Common myeloid progenitor, CD34-positive (primary cell): ENCODE results near the gene MPRIP.

Experiments
- CTCF ChIA-PET: fragments of 350-600 bp; sonication (Branson Sonifier 250); formaldehyde crosslinking; loops from one replicate; lab custom pipeline; 2021; ENCODE audit warnings: antibody characterized with exemption; lab: Charles Lee
- POLR2A ChIA-PET: fragments of 350-600 bp; sonication (Branson Sonifier 250); formaldehyde crosslinking; loops from one replicate; lab custom pipeline; 2021; ENCODE audit warnings: antibody characterized with exemption; lab: Charles Lee
- DNase-seq, 3 donors: peaks; one replicate each; pipeline versions ENCODE4 v3.0.0 to v3.0.0-alpha.2; 2013
- H3K27ac ChIP-seq, 2 experiments: 1 replicate in 1 of 2; 2 replicates in 1 of 2; pipeline ENCODE4 v1.7.0; 2013; ENCODE audit warnings: inconsistent platforms in 2 of 2, low read length in 2 of 2, mild to moderate bottlenecking in 2 of 2, low read depth in 1 of 2, moderate library complexity in 1 of 2; ENCODE audit not compliant: severe bottlenecking in 2 of 2, insufficient read depth in 1 of 2, poor library complexity in 1 of 2
- H3K27me3 ChIP-seq, 5 experiments: replicated peaks in 2 of 5; 1 replicate in 3 of 5; 2 replicates in 2 of 5; pipeline versions ENCODE4 v1.6.1 to v1.7.0; 2013; ENCODE audit warnings: low read length in 4 of 5, mild to moderate bottlenecking in 2 of 5, moderate library complexity in 2 of 5, inconsistent platforms in 1 of 5; ENCODE audit not compliant: insufficient read depth in 5 of 5, control insufficient read depth in 4 of 5
- H3K36me3 ChIP-seq, 4 experiments: 1 replicate in 2 of 4; 2 replicates in 2 of 4; pipeline versions ENCODE4 v1.6.1 to v1.7.0; 2013; ENCODE audit warnings: low read length in 3 of 4, control low read depth in 1 of 4, mild to moderate bottlenecking in 1 of 4; ENCODE audit not compliant: control insufficient read depth in 4 of 4, insufficient read depth in 4 of 4
- H3K4me1 ChIP-seq, 4 experiments: 1 replicate in 3 of 4; 2 replicates in 1 of 4; pipeline versions ENCODE4 v1.6.1 to v1.7.1; 2013; ENCODE audit warnings: low read length in 3 of 4, mild to moderate bottlenecking in 3 of 4, control low read depth in 1 of 4, inconsistent platforms in 1 of 4, moderate library complexity in 1 of 4; ENCODE audit not compliant: control insufficient read depth in 4 of 4, insufficient read depth in 4 of 4; ENCODE audit errors: control extremely low read depth in 1 of 4
- H3K4me3 ChIP-seq, 7 experiments: 1 replicate in 4 of 7; 2 replicates in 3 of 7; pipeline versions ENCODE4 v1.5.1 to v1.7.0; 2013; ENCODE audit warnings: mild to moderate bottlenecking in 7 of 7, low read length in 6 of 7, moderate library complexity in 6 of 7, inconsistent platforms in 2 of 7, low read depth in 2 of 7, control low read depth in 1 of 7; ENCODE audit not compliant: insufficient read depth in 4 of 7, control insufficient read depth in 1 of 7; ENCODE audit errors: extremely low read depth in 1 of 7
- H3K9me3 ChIP-seq, 5 experiments: 1 replicate in 4 of 5; 2 replicates in 1 of 5; pipeline versions ENCODE4 v1.6.1 to v1.7.1; 2013; ENCODE audit warnings: low read length in 4 of 5, mild to moderate bottlenecking in 2 of 5, inconsistent platforms in 1 of 5, low read depth in 1 of 5, moderate library complexity in 1 of 5; ENCODE audit not compliant: control insufficient read depth in 4 of 5, insufficient read depth in 2 of 5; ENCODE audit errors: control extremely low read depth in 1 of 5
- WGBS: methylation state at CpG from one replicate; pipeline ENCODE4 v1.1.5; 2013; ENCODE audit not compliant: insufficient coverage; 5-methylcytosine and 5-hydroxymethylcytosine counted together

The MPRIP gene

GRCh38 chr17:17075125-17075781, 33.0 kb downstream of the MPRIP start:
- CTCF ChIA-PET, result interaction anchor here (1.4 kb wide), 1 partner anchor 22 kb away, joined by 4 read pairs; no protein-coding TSS in a partner anchor
- Histone ChIP-seq H3K9me3 (peaks cover 0 to under 1% (median 0%) of the 10 kb centered on the region in 5 experiments), H3K4me3 (no peak overlapping the region), H3K27ac (no peak overlapping the region), H3K4me1 (peaks cover 0 to 20% (median 0%) of the 10 kb centered on the region in 4 experiments), H3K36me3 (peaks cover 15 to 69% (median 47%) of the 10 kb centered on the region in 4 experiments), H3K27me3 (no peaks in the 10 kb centered on the region)
- POLR2A ChIA-PET, result no interaction called here
- 88% methylated on average over 10 of the region's 11 CpGs for WGBS
- no peak for DNase-seq

- ChIA-PET POLR2A (no interaction called here), CTCF (interaction anchor here (1.3 to 1.4 kb wide), 2 partner anchors 11 to 23 kb away, joined by 4 read pairs; no protein-coding TSS in a partner anchor)
- peaks cover 0 to 20% (median 0%) of the 10 kb centered on the region in 4 experiments for H3K4me1 ChIP-seq
- 100% methylated on average over 5 of the region's 5 CpGs for WGBS
- no peak overlapping the region for H3K4me3 ChIP-seq
- no peak for DNase-seq
- H3K27ac ChIP-seq, result peak overlapping the region in 1 of 2 experiments; percentile 1
- peaks cover 15 to 65% (median 51%) of the 10 kb centered on the region in 4 experiments for H3K36me3 ChIP-seq
- H3K9me3 ChIP-seq, result no peaks in the 10 kb centered on the region
- H3K27me3 ChIP-seq, result no peaks in the 10 kb centered on the region
Measured at GRCh38 chr17:17076066-17076465, 33.8 kb downstream of the MPRIP start.

GRCh38 chr17:17077101-17077500, 34.8 kb downstream of the MPRIP start:
- Histone ChIP-seq H3K4me1 (peaks cover 0 to 13% (median 0%) of the 10 kb centered on the region in 4 experiments), H3K4me3 (no peak overlapping the region), H3K27me3 (no peaks in the 10 kb centered on the region), H3K36me3 (peaks cover 14 to 57% (median 46%) of the 10 kb centered on the region in 4 experiments), H3K27ac (no peak overlapping the region), H3K9me3 (no peaks in the 10 kb centered on the region)
- DNase-seq, result no peak
- ChIA-PET POLR2A (interaction anchor here (0.6 kb wide), 1 partner anchor 1216 kb away, joined by 3 read pairs; no protein-coding TSS in a partner anchor), CTCF (interaction anchor here (1.3 kb wide), 1 partner anchor 12 kb away, joined by 4 read pairs; no protein-coding TSS in a partner anchor)
- WGBS, result 100% methylated on average over 5 of the region's 6 CpGs

- 97% methylated on average over 10 of the region's 15 CpGs for WGBS
- Histone ChIP-seq H3K27me3 (no peaks in the 10 kb centered on the region), H3K4me1 (peaks cover 0 to 11% (median 0%) of the 10 kb centered on the region in 4 experiments), H3K9me3 (no peaks in the 10 kb centered on the region), H3K4me3 (no peak overlapping the region), H3K36me3 (peaks cover 16 to 60% (median 48%) of the 10 kb centered on the region in 4 experiments), H3K27ac (no peak overlapping the region)
- DNase-seq, result no peak
- ChIA-PET CTCF (interaction anchor here (0.6 to 0.7 kb wide), 2 partner anchors 9 to 77 kb away, joined by 3 read pairs; no protein-coding TSS in a partner anchor), POLR2A (no interaction called here)
Measured at GRCh38 chr17:17077861-17078732, 35.8 kb downstream of the MPRIP start.

- POLR2A ChIA-PET, result no interaction called here
- H3K4me1 ChIP-seq, result peaks cover 0 to 8% (median 0%) of the 10 kb centered on the region in 4 experiments
- peaks cover 16 to 58% (median 48%) of the 10 kb centered on the region in 4 experiments for H3K36me3 ChIP-seq
- no peak overlapping the region for H3K4me3 ChIP-seq
- H3K9me3 ChIP-seq, result no peaks in the 10 kb centered on the region
- DNase-seq, result no peak
- H3K27me3 ChIP-seq, result no peaks in the 10 kb centered on the region
- WGBS, result 100% methylated on average over 3 of the region's 7 CpGs
- CTCF ChIA-PET, result no interaction called here
- no peak overlapping the region for H3K27ac ChIP-seq
Measured at GRCh38 chr17:17078832-17079231, 36.6 kb downstream of the MPRIP start.

GRCh38 chr17:17079336-17079735, 37.1 kb downstream of the MPRIP start:
- DNase-seq, result no peak
- CTCF ChIA-PET, result no interaction called here
- no peak overlapping the region for H3K4me3 ChIP-seq
- POLR2A ChIA-PET, result interaction anchor here (0.6 kb wide), 1 partner anchor 15 kb away, joined by 3 read pairs; no protein-coding TSS in a partner anchor
- H3K27ac ChIP-seq, result no peak overlapping the region
- no peaks in the 10 kb centered on the region for H3K9me3 ChIP-seq
- no peaks in the 10 kb centered on the region for H3K27me3 ChIP-seq
- 95% methylated on average over 4 of the region's 4 CpGs for WGBS
- H3K4me1 ChIP-seq, result peaks cover 0 to 4% (median 0%) of the 10 kb centered on the region in 4 experiments
- H3K36me3 ChIP-seq, result peaks cover 16 to 63% (median 51%) of the 10 kb centered on the region in 4 experiments
